Renal cortical epithelial cell (primary cell): Measurements from ENCODE around the gene GRM8. TPM values are rescaled to one million over a fixed set of nuclear protein-coding genes. Genes with fewer than 3 reads are reported as not detected.

Experiments
- DNase-seq: peaks from one replicate; pipeline ENCODE4 v3.0.0-alpha.2; 2011; ENCODE audit warnings: low read depth
- total RNA-seq: library from RNA; depleted of rRNA; stranded (reverse); fragments of >200 nt; gene quantifications from 2 replicates; pipeline ENCODE4 v1.2.3, GENCODE V29; 2014

GRM8 gene
- total RNA-seq, result 0.70 TPM in 1 of 2 replicates, not detected in the other

- no peak for DNase-seq
These were observed at the start of gene GRM8 for GRCh38 chr7:127252778-127253280. GRM8 (minus strand) TSS chr7:127252941.

- no peak for DNase-seq
These were observed 38.1 kb upstream of the GRM8 start for GRCh38 chr7:127290801-127291361.

GRCh38 chr7:127290116-127290655 lies 37.4 kb upstream of the GRM8 start:
- DNase-seq, result no peak

GRCh38 chr7:127287133-127287532 lies 34.4 kb upstream of the GRM8 start:
- no peak for DNase-seq

GRCh38 chr7:127270093-127270492 lies 17.4 kb upstream of the GRM8 start:
- no peak for DNase-seq

- no peak for DNase-seq
These were observed 13.3 kb upstream of the GRM8 start for GRCh38 chr7:127266047-127266446.

GRCh38 chr7:127264219-127264618 lies 11.5 kb upstream of the GRM8 start:
- DNase-seq, result no peak

GRCh38 chr7:127258111-127258510 lies 5.4 kb upstream of the GRM8 start:
- DNase-seq, result no peak

GRCh38 chr7:127257086-127257485 lies 4.3 kb upstream of the GRM8 start:
- no peak for DNase-seq

GRCh38 chr7:127256041-127256725 lies 3.4 kb upstream of the GRM8 start:
- DNase-seq, result no peak

- no peak for DNase-seq
These were observed 1.5 kb upstream of the GRM8 start for GRCh38 chr7:127254163-127254684.

- DNase-seq, result peak; percentile 2
These were observed 781 bp upstream of the GRM8 start for GRCh38 chr7:127253281-127254162.

- no peak for DNase-seq
These were observed 396 bp downstream of the GRM8 start for GRCh38 chr7:127252377-127252713.

- DNase-seq, result no peak
These were observed 1.0 kb downstream of the GRM8 start for GRCh38 chr7:127251465-127252376.

GRCh38 chr7:127251036-127251464 lies 1.7 kb downstream of the GRM8 start:
- DNase-seq, result no peak

GRCh38 chr7:127250312-127251035 lies 2.3 kb downstream of the GRM8 start:
- DNase-seq, result peak; percentile 6

- peak; percentile 55 for DNase-seq
These were observed 7.1 kb downstream of the GRM8 start for GRCh38 chr7:127245607-127246006.

- DNase-seq, result peak; percentile 46
These were observed 7.7 kb downstream of the GRM8 start for GRCh38 chr7:127245002-127245401.

- no peak for DNase-seq
These were observed 12.9 kb downstream of the GRM8 start for GRCh38 chr7:127239814-127240213.

GRCh38 chr7:127233630-127234029 lies 19.1 kb downstream of the GRM8 start:
- DNase-seq, result no peak
